Fibroblast of the aortic adventitia (primary cell): ENCODE measurements around the gene TMEM163. TPM values are rescaled to one million over a fixed set of nuclear protein-coding genes. Genes with fewer than 3 reads are reported as not detected.

Experiments used
- DNase-seq: peaks from one replicate; pipeline ENCODE4 v3.0.0-alpha.2; 2010; ENCODE audit warnings: low read depth
- H3K4me3 ChIP-seq: 2 replicates; pipeline ENCODE4 v1.5.1; 2011; ENCODE audit warnings: low read depth, mild to moderate bottlenecking, control low read depth, low read length, moderate library complexity
- CTCF ChIP-seq: IDR thresholded peaks from 2 replicates; pipeline ENCODE4 v1.5.1; 2011; ENCODE audit warnings: mild to moderate bottlenecking, low read length, control low read depth, inconsistent platforms; ENCODE audit not compliant: insufficient read depth
- total RNA-seq: library from RNA; depleted of rRNA; stranded (reverse); fragments of >200 nt; gene quantifications from 2 replicates; pipeline ENCODE4 v1.2.3, GENCODE V29; 2012; ENCODE audit warnings: low replicate concordance

Gene TMEM163
- total RNA-seq, 1 donor = not detected

- H3K4me3 ChIP-seq = no peak overlapping the region
- DNase-seq = no peak
- TF ChIP-seq CTCF = no peak
Observed at GRCh38 chr2:134700730-134701129, 18.1 kb downstream of the TMEM163 start.

- TF ChIP-seq CTCF = no peak
- H3K4me3 ChIP-seq = no peak overlapping the region
- no peak for DNase-seq
Observed at GRCh38 chr2:134694411-134694810, 24.4 kb downstream of the TMEM163 start.

GRCh38 chr2:134693359-134694330 is 25.2 kb downstream of the TMEM163 start:
- no peak overlapping the region for H3K4me3 ChIP-seq
- TF ChIP-seq CTCF = no peak
- DNase-seq = no peak

- H3K4me3 ChIP-seq = no peak overlapping the region
- no peak for DNase-seq
- TF ChIP-seq CTCF = no peak
Observed at GRCh38 chr2:134692499-134692898, 26.3 kb downstream of the TMEM163 start.

GRCh38 chr2:134690629-134691215 is 28.1 kb downstream of the TMEM163 start:
- DNase-seq = no peak
- no peak for TF ChIP-seq CTCF
- H3K4me3 ChIP-seq = no peak overlapping the region

GRCh38 chr2:134689315-134689714 is 29.5 kb downstream of the TMEM163 start:
- no peak for TF ChIP-seq CTCF
- H3K4me3 ChIP-seq = no peak overlapping the region
- no peak for DNase-seq
